ENCODE measurements around the gene FOXC2.
A peak's percentile ranks its signal among the peaks of the same experiment; 100 is the strongest.

FOXC2 gene

DNA sequence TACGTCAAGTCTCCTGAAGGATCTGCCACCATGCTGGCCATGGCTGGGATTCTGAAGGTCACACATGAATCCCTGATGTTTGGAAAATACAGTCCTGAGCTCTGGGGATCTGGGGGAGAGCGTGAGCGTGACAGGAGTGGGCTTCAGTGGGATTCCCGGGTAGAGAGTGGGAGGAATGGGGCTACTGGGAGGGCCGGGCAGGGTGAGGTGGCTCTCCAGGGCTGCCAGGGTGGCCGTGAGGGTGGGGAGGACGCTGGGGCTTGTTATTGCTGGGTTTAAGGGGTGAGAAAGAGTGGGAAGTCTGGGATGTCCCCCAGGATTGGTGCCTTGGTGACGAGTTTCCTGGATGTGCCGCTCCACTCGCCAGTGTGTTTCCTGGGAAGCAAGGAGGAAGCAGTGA lies 43.0 kb downstream of the FOXC2 start:
- H3K36me3 ChIP-seq (replicated peaks): no peaks in the 10 kb centered on the region
- DNase-seq: no peak
- no peaks in the 10 kb centered on the region for H3K27me3 ChIP-seq (replicated peaks)
- H3K27ac ChIP-seq: peak overlapping the region; percentile 81
- TF ChIP-seq CTCF (IDR thresholded peaks at IDR 0.05; ENCODE audit: low read depth, low read length, missing control alignments): no peak
- H3K4me3 ChIP-seq (ENCODE audit: low read depth, low read length): no peak overlapping the region
- in situ Hi-C loops (cut with HindIII; ENCODE audit: low pct_ligation_motif_present, low sequenced_read_pairs): no loop called here

DNA sequence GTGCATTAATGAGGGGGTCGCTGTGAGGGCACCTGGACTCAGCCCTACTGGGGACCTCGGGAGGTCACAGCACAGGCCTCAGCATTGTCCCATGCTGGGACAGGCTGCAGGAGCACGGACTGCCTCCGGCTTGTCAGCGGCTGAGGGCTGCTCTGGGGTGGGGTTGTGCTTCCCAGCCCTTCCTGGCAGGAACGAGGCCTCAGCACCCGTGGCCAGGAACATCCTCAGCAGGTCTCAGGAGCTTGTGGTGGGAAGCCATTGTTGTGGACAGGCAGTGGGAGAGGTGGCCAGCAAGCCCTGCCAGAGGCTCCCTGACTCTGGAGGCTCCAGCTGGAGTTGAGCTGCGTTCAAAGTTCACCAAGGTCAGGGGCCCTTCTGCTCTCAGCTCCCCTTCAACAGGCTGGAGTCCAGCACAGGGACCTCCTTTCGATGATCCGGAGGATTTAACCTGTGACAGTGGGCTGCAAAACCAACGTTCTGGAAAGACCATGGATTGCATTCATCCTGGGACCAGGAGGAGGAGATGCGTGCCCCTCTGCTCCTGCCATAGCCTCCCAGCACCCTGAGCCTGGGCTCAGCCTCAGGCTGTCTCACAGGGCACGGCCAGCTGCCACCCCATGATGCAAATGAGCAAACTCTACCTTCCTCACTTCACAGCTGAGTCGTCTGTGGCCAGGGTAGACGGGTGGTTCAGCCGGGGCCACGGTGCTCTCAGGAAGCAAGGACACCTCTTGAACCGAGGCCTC lies 44.3 kb downstream of the FOXC2 start:
- Histone ChIP-seq H3K27ac (peak overlapping the region; percentile 62), H3K27me3 (replicated peaks) (no peaks in the 10 kb centered on the region), H3K36me3 (replicated peaks) (no peaks in the 10 kb centered on the region), H3K4me3 (ENCODE audit: low read depth, low read length) (no peak overlapping the region)
- in situ Hi-C loops (cut with HindIII; ENCODE audit: low pct_ligation_motif_present, low sequenced_read_pairs): no loop called here
- no peak for DNase-seq
- TF ChIP-seq CTCF (IDR thresholded peaks at IDR 0.05; ENCODE audit: low read depth, low read length, missing control alignments): no peak

DNA sequence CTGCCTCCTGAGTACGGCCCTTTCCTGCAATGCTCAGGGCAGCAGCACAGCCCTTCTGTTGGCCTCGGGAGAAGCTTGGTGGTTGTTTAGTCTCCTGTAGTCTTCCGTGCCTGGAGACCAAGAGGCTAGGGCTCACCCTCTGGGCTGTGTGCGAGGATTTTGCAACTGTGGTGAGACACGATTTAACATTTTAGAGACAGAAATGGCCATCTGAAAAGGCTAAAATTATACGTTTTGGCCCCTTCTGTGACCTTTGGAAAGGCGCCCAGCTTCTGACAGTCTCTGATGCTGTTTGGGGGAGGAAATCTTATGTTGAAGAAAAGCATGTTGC lies 44.9 kb downstream of the FOXC2 start:
- Histone ChIP-seq H3K4me3 (ENCODE audit: low read depth, low read length) (no peak overlapping the region), H3K36me3 (replicated peaks) (no peaks in the 10 kb centered on the region), H3K27ac (peak overlapping the region; percentile 62), H3K27me3 (replicated peaks) (no peaks in the 10 kb centered on the region)
- in situ Hi-C loops (cut with HindIII; ENCODE audit: low pct_ligation_motif_present, low sequenced_read_pairs): no loop called here
- peak; percentile 59 for DNase-seq
- no peak for TF ChIP-seq CTCF (IDR thresholded peaks at IDR 0.05; ENCODE audit: low read depth, low read length, missing control alignments)

DNA sequence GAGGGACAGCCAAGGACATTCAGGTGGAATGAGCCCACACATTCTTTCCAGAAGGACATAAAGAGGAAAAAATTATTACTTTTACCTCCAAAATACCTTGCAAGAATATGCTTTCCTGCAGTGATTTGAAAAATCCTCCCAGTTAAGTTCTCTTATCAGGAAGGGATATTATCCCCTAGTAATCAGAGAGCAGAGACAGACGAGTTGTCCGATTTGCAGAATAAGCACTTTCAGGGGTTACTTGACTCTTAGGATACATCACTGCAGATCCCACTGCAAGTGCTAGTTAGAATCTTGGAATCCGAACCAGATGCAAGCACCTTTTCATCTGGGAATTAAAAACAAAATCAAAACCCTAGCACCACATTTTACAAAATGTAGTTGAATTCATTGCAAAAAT lies 45.3 kb downstream of the FOXC2 start:
- Histone ChIP-seq H3K4me3 (ENCODE audit: low read depth, low read length) (no peak overlapping the region), H3K27ac (peak overlapping the region; percentile 62), H3K36me3 (replicated peaks) (no peaks in the 10 kb centered on the region), H3K27me3 (replicated peaks) (no peaks in the 10 kb centered on the region)
- TF ChIP-seq CTCF (IDR thresholded peaks at IDR 0.05; ENCODE audit: low read depth, low read length, missing control alignments): no peak
- no peak for DNase-seq
- in situ Hi-C loops (cut with HindIII; ENCODE audit: low pct_ligation_motif_present, low sequenced_read_pairs): no loop called here

- Histone ChIP-seq H3K4me3 (ENCODE audit: low read depth, low read length) (no peak overlapping the region), H3K27me3 (replicated peaks) (no peaks in the 10 kb centered on the region), H3K36me3 (replicated peaks) (no peaks in the 10 kb centered on the region), H3K27ac (no peak overlapping the region)
- DNase-seq: no peak
- no peak for TF ChIP-seq CTCF (IDR thresholded peaks at IDR 0.05; ENCODE audit: low read depth, low read length, missing control alignments)
- in situ Hi-C loops (cut with HindIII; ENCODE audit: low pct_ligation_motif_present, low sequenced_read_pairs): no loop called here
These were observed 48.1 kb downstream of the FOXC2 start for GRCh38 chr16:86614699-86615098.

GRCh38 chr16:86616906-86617305 lies 50.3 kb downstream of the FOXC2 start:
- Histone ChIP-seq H3K4me3 (ENCODE audit: low read depth, low read length) (no peak overlapping the region), H3K36me3 (replicated peaks) (no peaks in the 10 kb centered on the region), H3K27ac (no peak overlapping the region), H3K27me3 (replicated peaks) (no peaks in the 10 kb centered on the region)
- no peak for TF ChIP-seq CTCF (IDR thresholded peaks at IDR 0.05; ENCODE audit: low read depth, low read length, missing control alignments)
- in situ Hi-C loops (cut with HindIII; ENCODE audit: low pct_ligation_motif_present, low sequenced_read_pairs): no loop called here
- no peak for DNase-seq
